Superior temporal gyrus (tissue), 1 donor: ENCODE results near the gene CCDC60.
A peak's percentile ranks its signal among the peaks of the same experiment; 100 is the strongest.

Experiments used
- DNase-seq: peaks from one replicate; pipeline ENCODE4 v3.0.0-alpha.2; 2016; ENCODE audit errors: extremely low spot score

The CCDC60 gene

DNA sequence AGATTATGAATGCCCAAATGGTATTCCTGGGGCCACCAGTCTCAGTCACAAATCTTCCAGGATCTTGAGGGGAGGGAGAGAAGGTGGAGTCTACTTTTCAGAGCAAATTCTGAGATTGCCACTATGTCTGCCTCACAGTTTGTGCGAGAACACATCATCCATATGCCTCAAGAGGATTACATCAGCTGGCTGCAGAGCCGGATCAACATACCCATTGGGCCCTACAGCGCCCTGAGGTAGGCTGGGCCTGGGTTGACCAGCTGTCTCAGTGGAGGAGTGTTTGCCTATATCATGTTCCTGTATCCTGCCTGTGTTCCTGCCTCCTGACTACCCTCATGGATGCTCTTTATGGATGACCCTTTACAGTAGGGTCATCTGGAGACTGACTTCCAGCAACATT, 205.9 kb downstream of the CCDC60 start:
- no peak for DNase-seq

- peak; percentile 88 for DNase-seq
These were observed 210.5 kb downstream of the CCDC60 start for GRCh38 chr12:119544765-119545625.

GRCh38 chr12:119546340-119546739, 211.8 kb downstream of the CCDC60 start:
- no peak for DNase-seq

- DNase-seq = no peak
These were observed 212.5 kb downstream of the CCDC60 start for GRCh38 chr12:119547001-119547400.

- no peak for DNase-seq
These were observed 222.3 kb downstream of the CCDC60 start for GRCh38 chr12:119556854-119557253.

- DNase-seq = no peak
These were observed 230.9 kb downstream of the CCDC60 start for GRCh38 chr12:119565404-119565803.

- no peak for DNase-seq
These were observed 236.2 kb downstream of the CCDC60 start for GRCh38 chr12:119570771-119571170.

DNA sequence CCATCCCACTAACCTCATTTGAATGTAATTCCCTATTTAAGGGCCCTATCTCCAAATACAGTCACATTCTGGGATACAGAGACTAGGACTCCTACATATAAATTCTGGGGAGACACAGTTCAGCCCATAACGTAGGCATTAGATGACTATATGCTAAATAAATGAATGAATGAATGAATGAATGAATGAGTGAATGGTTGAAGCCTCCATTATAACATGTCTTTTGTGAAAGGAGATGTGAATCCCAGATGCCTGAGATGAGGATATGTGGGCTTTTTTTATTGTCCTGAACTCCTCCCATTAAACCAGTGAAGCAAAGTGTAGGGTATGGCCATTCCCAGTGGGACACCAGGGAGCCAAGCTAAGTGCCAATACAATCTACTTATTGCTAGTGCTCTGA, 238.6 kb downstream of the CCDC60 start:
- no peak for DNase-seq

- no peak for DNase-seq
These were observed 239.7 kb downstream of the CCDC60 start for GRCh38 chr12:119574255-119574654.

GRCh38 chr12:119576118-119576810, 241.7 kb downstream of the CCDC60 start:
- no peak for DNase-seq

GRCh38 chr12:119576915-119577314, 242.4 kb downstream of the CCDC60 start:
- no peak for DNase-seq

DNA sequence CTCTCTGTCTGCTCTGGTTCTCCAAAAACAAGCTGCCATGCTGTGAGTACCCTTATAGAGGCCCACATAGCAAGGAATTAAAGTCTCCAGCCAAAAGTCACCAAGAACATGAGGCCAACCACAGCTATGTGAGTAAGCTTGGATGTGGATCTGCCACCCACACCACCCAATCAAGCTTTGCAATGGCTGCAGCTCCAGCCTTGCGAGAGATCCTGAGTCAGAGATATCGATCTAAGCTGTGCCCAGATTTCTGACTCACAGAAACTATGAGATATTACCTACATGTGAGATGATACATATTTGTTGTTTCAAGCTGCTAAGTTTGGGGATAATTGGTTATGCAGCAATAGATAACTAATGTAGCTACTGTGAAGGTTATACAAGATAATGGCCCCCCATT, 243.6 kb downstream of the CCDC60 start:
- no peak for DNase-seq

DNA sequence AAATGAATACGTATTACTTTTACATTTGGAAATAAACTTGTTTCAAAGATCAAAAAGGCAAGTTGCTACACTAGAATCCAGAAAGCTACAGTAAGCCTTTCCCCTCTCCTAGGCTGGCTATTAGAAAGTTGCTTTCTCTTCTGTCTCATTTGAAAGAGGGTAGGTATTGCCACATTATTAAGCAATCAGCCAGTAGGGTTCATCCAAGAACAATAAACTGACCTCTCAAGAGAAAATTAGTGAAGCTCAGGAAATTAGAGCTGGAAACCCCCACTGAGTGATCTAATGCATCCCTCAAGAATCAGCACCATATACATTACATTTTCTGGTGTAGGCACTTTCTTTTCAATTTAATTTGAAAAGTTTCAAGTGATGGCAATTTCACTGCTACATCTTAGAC, 254.6 kb downstream of the CCDC60 start:
- no peak for DNase-seq

GRCh38 chr12:119589634-119590033, 255.1 kb downstream of the CCDC60 start:
- DNase-seq = no peak
